ENCODE results near the gene PLS3. TPM values are rescaled to one million over a fixed set of nuclear protein-coding genes. Genes with fewer than 3 reads are reported as not detected.

The PLS3 gene
- total and polyA plus RNA-seq, 2 of the 4 experiments (the other 2 are of a cell fraction) = 158 to 252 TPM

- H3K27me3 ChIP-seq (ENCODE audit: control insufficient read depth, insufficient read depth, low read length) = peaks cover 2% of the 10 kb centered on the region; the same call in 1 of the 2 replicates
- H3K56ac ChIP-seq (ENCODE audit: extremely low read depth, insufficient read depth, low read length) = peak overlapping the region; percentile 83
- no peaks in the 10 kb centered on the region for H3K9me1 ChIP-seq (ENCODE audit: insufficient read depth, low read length)
- no TSS peak for BruUV-seq (replicated peaks)
- intact Hi-C loops (cut with micrococcal nuclease) (loop anchor here (1.0 to 5.0 kb wide), 4 partner anchors 81 to 330 kb away; partner anchors contain the start of gene LRCH2), dilution Hi-C loops (cut with HindIII; ENCODE audit: low sequenced_read_pairs, unreplicated experiment) (no loop called here), in situ Hi-C loops (cut with MboI; ENCODE audit: low sequenced_read_pairs) (loop anchor here (5.0 kb wide), 1 partner anchor 220 kb away; no protein-coding TSS in a partner anchor)
- peak overlapping the region; percentile 99 for H3K4me3 ChIP-seq (ENCODE audit: insufficient read depth, low read depth, low read length)
- peak overlapping the region; percentile 99 for H3K27ac ChIP-seq (ENCODE audit: insufficient read depth, low read length)
- peak overlapping the region; percentile 93 for H2AK9ac ChIP-seq (replicated peaks; ENCODE audit: low read depth, low read length, poor library complexity)
- H3K36me3 ChIP-seq (ENCODE audit: control insufficient read depth, insufficient read depth, low read length) = no peaks in the 10 kb centered on the region
- ATAC-seq (ENCODE audit: low read depth) (peak; percentile 44), DNase-seq (peak; percentile 35)
- peaks cover 3% of the 10 kb centered on the region for H3K4me1 ChIP-seq (ENCODE audit: control insufficient read depth, insufficient read depth, low read length)
- ChIA-PET POLR2A (ENCODE audit: unreplicated experiment) (interaction anchor here (0.5 kb wide), 1 partner anchor 24 kb away, joined by 3 read pairs; no protein-coding TSS in a partner anchor), CTCF (interaction anchor here (1.4 kb wide), 2 partner anchors 81 to 96 kb away, joined by 3 to 5 read pairs; no protein-coding TSS in a partner anchor)
- peak overlapping the region; percentile 90 for H3K23ac ChIP-seq (ENCODE audit: low read depth, low read length)
- peak overlapping the region; percentile 69 to 82; a peak in 2 of 4 replicates for H4K8ac ChIP-seq (ENCODE audit: low read depth in 2 of 2, low read length in 2 of 2)
- no peaks in the 10 kb centered on the region for H3K9me3 ChIP-seq (ENCODE audit: control insufficient read depth, insufficient read depth, low read length)
- WGBS, 2 experiments (ENCODE audit: extremely low coverage in 2 of 2, insufficient read length in 1 of 2) = 0% methylated on average over 11 of the region's 55 CpGs; no CpG with 5 or more reads in 1 of the 2 experiments
- no peak for TF ChIP-seq ELK1 (IDR thresholded peaks at IDR 0.05; ENCODE audit: borderline replicate concordance, low read depth, low read length)
- TF ChIP-seq CTCF (conservative IDR thresholded peaks at IDR 0.05; ENCODE audit: low read depth, low read length) = no peak
- TF ChIP-seq RFX5 (IDR thresholded peaks at IDR 0.05; ENCODE audit: low read depth, low read length) = no peak
- TF ChIP-seq USF2 (IDR thresholded peaks at IDR 0.05; ENCODE audit: low read depth, low read length) = no peak
- 0 out of 2 replicates have a peak, but pooled peaks have one; percentile 4 for TF ChIP-seq RAD21 (IDR thresholded peaks at IDR 0.05; ENCODE audit: low read length)
- no peak for TF ChIP-seq MXI1 (IDR thresholded peaks at IDR 0.05; ENCODE audit: borderline replicate concordance, low read depth, low read length)
- no peak for TF ChIP-seq NFE2L2 (IDR thresholded peaks at IDR 0.05; ENCODE audit: low read depth, low read length)
- peaks cover 0 to 5% of the 10 kb centered on the region in 2 experiments; a peak in 1 of 4 replicates for H3K79me1 ChIP-seq (ENCODE audit: low read depth in 1 of 2, low read length in 2 of 2)
- H3K14ac ChIP-seq (replicated peaks; ENCODE audit: low read depth, low read length) = peak overlapping the region; percentile 86
- H2BK5ac ChIP-seq (ENCODE audit: low read depth, low read length, poor library complexity, severe bottlenecking) = peak overlapping the region; percentile 92
- H2AFZ ChIP-seq (replicated peaks; ENCODE audit: low read length, poor library complexity) = peak overlapping the region; percentile 82
- peak overlapping the region; percentile 99 for H3K9ac ChIP-seq (ENCODE audit: low read depth, low read length)
- peaks cover 4% of the 10 kb centered on the region; the same call in 1 of the 2 replicates for H4K20me1 ChIP-seq (ENCODE audit: insufficient read depth, low read length)
- peak overlapping the region; percentile 62 for H4K5ac ChIP-seq (ENCODE audit: low read depth, low read length)
- H3K4ac ChIP-seq (ENCODE audit: low read depth, low read length) = peak overlapping the region; percentile 84
- H2AK5ac ChIP-seq (ENCODE audit: low read depth, low read length) = peak overlapping the region; percentile 73
- H2BK20ac ChIP-seq (ENCODE audit: low read depth, low read length) = peak overlapping the region; percentile 63
- H3K18ac ChIP-seq (ENCODE audit: low read depth, low read length) = peak overlapping the region; percentile 95
- H2BK120ac ChIP-seq (ENCODE audit: low read depth, low read length) = peak overlapping the region; percentile 65
- peak overlapping the region; percentile 81; the same call in 2 of the 3 replicates for H2BK15ac ChIP-seq (ENCODE audit: low read depth, low read length)
- H3K4me2 ChIP-seq (ENCODE audit: low read depth, low read length) = peak overlapping the region; percentile 66
- H4K91ac ChIP-seq (ENCODE audit: insufficient read depth, low read depth, low read length) = peak overlapping the region; percentile 56
These were observed 868 bp downstream of the PLS3 start for GRCh38 chrX:115561605-115562479.

All from IMR-90 (cell line).